ENCODE measurements around the gene SOX15. TPM values are rescaled to one million over a fixed set of nuclear protein-coding genes. Genes with fewer than 3 reads are reported as not detected.

Gene SOX15
- total RNA-seq, 4 donors from 2014 or later, result 0.56 to 0.95 (median 0.72) TPM; not detected in 1

- ATAC-seq (ENCODE audit: low FRiP score) (no peak), DNase-seq (ENCODE audit: low spot score) (no peak)
- TF ChIP-seq CTCF (IDR thresholded peaks at IDR 0.05), result no peak
Measured at GRCh38 chr17:7582396-7583252, 7.3 kb downstream of the SOX15 start.

- TF ChIP-seq CTCF (IDR thresholded peaks at IDR 0.05), result no peak
- no peak for DNase-seq (ENCODE audit: low spot score)
- no peak for ATAC-seq (ENCODE audit: low FRiP score)
Measured at GRCh38 chr17:7580604-7581575, 9.0 kb downstream of the SOX15 start.

- ATAC-seq (ENCODE audit: low FRiP score) (no peak), DNase-seq (ENCODE audit: low spot score) (no peak)
Measured at GRCh38 chr17:7579834-7580603, 9.9 kb downstream of the SOX15 start.

GRCh38 chr17:7579001-7579833 lies 10.7 kb downstream of the SOX15 start, which contains the start of gene CD68:
Gene CD68, plus strand, starts transcription at chr17:7579638. Its CDS starts 40 bp downstream, at chr17:7579678.
- ATAC-seq (ENCODE audit: low FRiP score) (peak; percentile 75), DNase-seq (ENCODE audit: low spot score) (peak; percentile 67)
- no peak for TF ChIP-seq CTCF (IDR thresholded peaks at IDR 0.05)

More at GRCh38 chr17:7579834-7580603, 9.9 kb downstream of the SOX15 start:
- TF ChIP-seq CTCF (IDR thresholded peaks at IDR 0.05), result no peak

GRCh38 chr17:7577327-7578199 lies 12.3 kb downstream of the SOX15 start:
- ATAC-seq (ENCODE audit: low FRiP score) (no peak), DNase-seq (ENCODE audit: low spot score) (no peak)
- no peak for TF ChIP-seq CTCF (IDR thresholded peaks at IDR 0.05)

Measured in omental fat pad (tissue), 4 donors.